Raji (cell line): ENCODE measurements around the gene ASCC1.

ENCODE experiments used
- POLR2A ChIP-seq: IDR thresholded peaks from 2 replicates; pipeline ENCODE4 v1.6.1; 2011; ENCODE audit warnings: low read depth, low read length, control low read depth; ENCODE audit not compliant: insufficient read depth

ASCC1 gene

GRCh38 chr10:72234560-72235095, 18.6 kb upstream of the ASCC1 start:
- TF ChIP-seq POLR2A, result no peak

DNA sequence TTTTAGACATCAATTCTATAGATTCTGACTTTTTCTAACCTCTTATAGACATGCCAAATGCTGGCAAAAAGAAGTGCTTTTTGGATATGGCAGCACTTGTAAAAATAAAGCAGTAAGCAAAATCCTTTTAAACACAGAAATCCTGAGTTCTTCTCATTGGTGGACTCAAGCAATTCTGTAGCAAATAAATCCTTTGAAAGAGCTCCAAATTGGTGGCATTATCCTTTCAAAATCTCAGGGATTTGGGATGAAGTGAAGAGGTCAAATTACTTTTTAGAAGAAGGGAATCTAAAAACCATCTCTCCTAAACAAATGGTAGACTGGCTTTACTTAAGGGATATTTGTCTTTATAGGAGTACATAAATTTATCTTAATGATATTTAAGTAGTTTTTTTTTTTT, 17.5 kb upstream of the ASCC1 start:
- TF ChIP-seq POLR2A, result no peak

- TF ChIP-seq POLR2A, result no peak
These were observed 13.5 kb upstream of the ASCC1 start for GRCh38 chr10:72229261-72230251.

DNA sequence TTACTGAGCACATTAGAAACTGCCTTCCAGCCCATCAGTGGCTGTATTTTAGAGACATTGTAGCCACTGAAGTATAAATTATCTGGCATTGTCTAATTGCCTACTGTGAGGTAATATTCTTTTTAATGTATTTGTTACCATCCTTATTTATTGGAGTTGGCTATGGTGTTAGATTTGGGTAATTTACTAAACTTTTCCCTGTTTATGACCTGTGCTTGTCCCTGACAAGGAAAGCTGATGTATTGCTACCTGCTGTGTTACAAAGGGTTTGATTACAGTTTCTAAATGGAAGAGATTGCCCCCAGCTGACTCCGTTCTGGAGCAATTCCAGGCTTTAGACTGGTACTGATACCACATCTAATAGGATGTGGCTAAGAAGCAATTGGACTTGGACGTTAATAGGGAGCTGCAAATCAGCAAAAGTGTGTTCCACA, 12.3 kb upstream of the ASCC1 start:
- TF ChIP-seq POLR2A, result no peak

DNA sequence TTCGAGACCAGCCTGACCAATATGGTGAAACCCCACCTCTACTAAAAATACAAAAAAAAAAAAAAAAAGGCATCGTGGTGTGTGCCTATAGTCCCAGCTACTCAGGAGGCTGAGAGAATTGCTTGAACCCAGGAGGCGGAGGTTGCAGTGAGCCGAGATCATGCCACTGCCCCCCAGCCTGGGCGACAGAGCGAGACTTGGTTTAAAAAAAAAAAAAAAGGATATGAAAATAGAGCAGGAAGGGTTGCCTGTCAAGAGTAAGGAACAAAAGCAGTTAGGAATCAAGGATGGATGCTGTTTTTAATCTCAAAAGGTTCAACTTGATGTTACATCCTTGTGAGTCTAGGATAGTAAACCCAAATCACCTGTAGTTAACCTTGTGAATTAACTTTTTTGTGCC, 11.8 kb upstream of the ASCC1 start:
- TF ChIP-seq POLR2A, result no peak

DNA sequence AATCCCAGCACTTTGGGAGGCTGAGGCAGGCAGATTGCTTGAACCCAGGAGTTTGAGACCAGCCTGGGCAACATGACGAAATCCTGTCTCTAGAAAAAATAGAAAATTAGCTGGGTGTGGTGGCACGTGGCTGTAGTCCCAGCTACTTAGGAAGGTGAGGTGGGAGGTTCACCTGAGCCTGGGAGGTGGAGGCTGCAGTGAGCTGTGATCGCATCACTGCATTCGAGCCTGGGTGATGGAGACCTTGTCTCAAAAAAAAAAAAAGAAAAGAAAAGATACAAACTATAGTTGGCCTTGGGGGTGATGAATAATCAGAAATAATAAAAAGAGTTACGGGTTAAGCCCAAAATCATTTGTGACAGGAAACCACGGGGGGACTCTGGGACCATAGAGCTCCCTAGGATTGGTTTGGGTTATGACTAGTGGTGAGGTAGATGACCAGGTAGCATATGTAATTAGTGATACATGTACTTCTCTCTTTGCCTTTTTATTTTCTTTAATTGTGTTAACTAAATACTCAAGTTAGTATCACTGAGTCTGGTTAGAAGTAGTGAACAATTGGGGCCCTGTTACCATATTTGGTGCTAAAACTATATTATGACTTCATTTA, 10.4 kb upstream of the ASCC1 start:
- TF ChIP-seq POLR2A, result no peak

DNA sequence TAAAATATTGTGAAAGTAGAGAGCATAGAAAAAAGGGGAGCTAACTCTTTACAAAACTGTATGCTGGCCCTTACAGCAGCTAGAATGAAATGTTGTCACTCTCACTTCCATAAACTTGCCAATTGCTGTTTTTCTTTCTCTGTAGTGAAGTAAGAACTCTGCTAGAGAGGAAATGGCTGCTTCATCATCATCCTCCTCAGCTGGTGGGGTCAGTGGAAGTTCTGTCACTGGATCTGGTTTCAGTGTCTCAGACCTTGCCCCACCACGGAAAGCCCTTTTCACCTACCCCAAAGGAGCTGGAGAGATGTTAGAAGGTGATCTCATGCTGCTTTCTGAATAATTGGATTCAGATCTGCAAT, 7.6 kb upstream of the ASCC1 start:
- no peak for TF ChIP-seq POLR2A

GRCh38 chr10:72221278-72221677, 5.2 kb upstream of the ASCC1 start:
- no peak for TF ChIP-seq POLR2A

GRCh38 chr10:72220637-72221036, 4.6 kb upstream of the ASCC1 start:
- TF ChIP-seq POLR2A, result no peak

DNA sequence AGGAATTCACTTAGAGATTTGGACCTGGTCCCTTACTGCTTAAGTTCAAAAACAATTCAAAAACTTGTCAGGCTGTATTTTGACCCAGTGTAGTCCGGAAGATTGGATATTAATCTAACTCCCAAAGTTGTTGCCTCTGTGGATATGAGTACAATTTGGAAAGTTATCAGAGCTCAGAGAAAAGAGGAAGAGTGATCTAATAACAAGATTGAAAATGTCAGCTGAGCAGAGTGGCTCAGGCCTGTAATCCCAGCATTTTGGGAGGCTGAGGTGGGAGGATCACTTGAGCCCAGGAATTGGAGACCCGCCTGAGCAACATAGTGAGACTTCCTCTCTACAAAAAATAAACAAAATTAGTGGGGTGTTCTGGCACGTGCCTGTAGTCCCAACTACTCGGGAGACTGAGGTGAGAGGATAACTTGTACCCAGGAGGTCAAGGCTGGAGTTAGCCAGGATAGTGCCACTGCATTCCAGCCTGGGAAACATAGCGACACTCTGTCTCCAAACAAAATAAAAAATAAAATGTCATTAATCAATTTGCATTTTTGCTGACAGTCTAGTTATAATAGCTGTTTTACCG, 3.2 kb upstream of the ASCC1 start:
- no peak for TF ChIP-seq POLR2A

GRCh38 chr10:72218726-72219125, 2.6 kb upstream of the ASCC1 start:
- no peak for TF ChIP-seq POLR2A

DNA sequence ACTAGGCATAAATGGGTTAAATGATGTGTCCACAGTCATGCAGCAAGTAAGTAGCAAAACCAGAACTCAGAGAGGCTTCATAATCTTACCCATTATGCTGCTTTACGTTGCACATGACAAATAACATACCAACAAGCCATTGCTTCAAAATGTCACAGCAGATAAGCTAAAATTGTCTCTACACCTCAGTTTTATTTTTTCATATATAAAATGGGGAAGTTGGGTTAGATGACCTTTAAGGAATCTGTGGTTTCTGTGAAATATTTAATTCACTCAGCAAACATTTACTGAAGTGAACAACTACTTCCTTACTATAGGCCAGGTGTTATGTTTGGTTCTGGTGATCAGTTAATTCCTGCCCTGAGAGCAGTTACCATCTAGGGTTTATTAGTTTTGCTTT, 2.2 kb upstream of the ASCC1 start:
- TF ChIP-seq POLR2A, result no peak

DNA sequence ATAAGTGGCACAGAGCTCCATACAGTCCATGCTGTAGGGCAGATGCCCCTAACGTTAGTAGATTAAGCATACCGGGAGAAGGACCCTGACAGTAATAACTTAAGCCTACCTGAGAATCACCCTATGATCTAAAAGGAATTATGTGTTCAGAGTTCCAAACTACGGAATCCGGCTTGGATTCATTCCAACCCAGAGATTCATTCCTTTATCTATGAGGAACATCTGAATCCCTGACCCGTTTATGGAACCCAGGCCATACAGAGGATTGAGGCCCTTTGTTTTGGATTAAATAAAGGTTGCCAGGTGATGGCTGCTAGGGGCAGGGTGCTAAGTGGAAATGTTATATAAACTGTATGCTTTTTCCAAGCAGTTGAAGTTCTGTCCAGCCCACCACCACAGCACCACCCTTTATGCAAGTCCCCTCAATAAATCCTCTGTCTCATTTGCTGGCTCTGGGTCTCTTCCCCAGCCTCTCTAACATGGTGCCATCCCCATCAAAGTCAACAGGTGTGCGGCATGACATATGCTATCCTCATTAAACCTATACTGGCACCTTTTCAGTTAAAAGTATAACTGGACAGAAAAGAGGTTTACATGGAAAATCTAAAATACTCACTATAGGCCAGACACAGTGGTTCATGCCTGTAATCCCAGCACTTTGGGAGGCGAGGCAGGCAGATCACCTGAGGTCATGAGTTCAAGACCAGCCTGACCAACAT, 9.4 kb downstream of the ASCC1 start:
- TF ChIP-seq POLR2A, result no peak

DNA sequence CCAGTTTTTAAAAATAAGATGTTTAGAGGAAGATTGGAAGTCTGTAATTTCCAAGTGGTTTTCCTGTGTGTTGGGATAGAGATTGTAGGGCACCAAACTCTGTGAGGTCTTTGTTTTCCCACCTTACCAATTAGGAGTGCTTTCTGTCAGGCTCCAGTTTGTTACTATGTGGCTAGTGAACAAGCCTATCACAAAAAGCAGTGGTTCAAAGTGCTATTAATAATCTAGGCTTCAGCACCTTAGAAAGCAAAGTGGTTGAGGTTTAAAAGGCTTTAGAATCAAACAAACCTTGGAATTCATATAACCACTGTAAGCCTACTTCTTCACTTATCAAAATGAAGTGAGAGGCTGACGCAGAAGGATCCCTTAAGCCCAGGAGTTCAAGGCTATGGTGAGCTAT, 11.4 kb downstream of the ASCC1 start:
- TF ChIP-seq POLR2A, result no peak

- TF ChIP-seq POLR2A, result no peak
These were observed 11.8 kb downstream of the ASCC1 start for GRCh38 chr10:72204296-72204695.
